Sigmoid colon (tissue), 4 donors: ENCODE measurements around the gene OR14A16.

Experiments used
- CTCF ChIP-seq, 4 experiments: fragments of 450-650 bp in 3 of 4; fragments of 200-600 bp in 1 of 4; IDR thresholded peaks; one replicate each; pipeline ENCODE4 v1.5.1; 2016 to 2019; ENCODE audit warnings: antibody characterized with exemption in 4 of 4, mild to moderate bottlenecking in 3 of 4, moderate library complexity in 2 of 4
- EP300 ChIP-seq, 4 donors: sonication (generic); formaldehyde crosslinking; IDR thresholded peaks; one replicate each; pipeline ENCODE4 v1.6.1; 2017; ENCODE audit warnings: antibody characterized with exemption in 4 of 4
- POLR2AphosphoS5 ChIP-seq, 4 donors: sonication (generic); formaldehyde crosslinking; IDR thresholded peaks; one replicate each; pipeline ENCODE4 v1.6.1; 2017; ENCODE audit warnings: antibody characterized with exemption in 4 of 4

- no peak for TF ChIP-seq POLR2AphosphoS5 (IDR thresholded peaks at IDR 0.05)
- no peak for TF ChIP-seq CTCF (IDR thresholded peaks at IDR 0.05)
- TF ChIP-seq EP300 (IDR thresholded peaks at IDR 0.05) = no peak
Measured at GRCh38 chr1:247857985-247858619, 34.2 kb upstream of the OR14A16 start.
